NCI-H446 treated with DMSO at 0.1 percent for 48 hours (cell line): ENCODE results near the gene TBX5.
"Not testable (repeated sequence)": the region's sequence is repeated elsewhere in the genome, so short reads cannot be mapped to it uniquely, and the experiment has no call there.

Source experiments
- DNase-seq: peaks from one replicate; lab custom pipeline; 2025; lab: John Stamatoyannopoulos, UW

TBX5 gene

GRCh38 chr12:114371733-114372132, 34.2 kb downstream of the TBX5 start:
- DNase-seq = no peak

- no peak for DNase-seq
Measured at GRCh38 chr12:114371250-114371649, 34.7 kb downstream of the TBX5 start.

DNA sequence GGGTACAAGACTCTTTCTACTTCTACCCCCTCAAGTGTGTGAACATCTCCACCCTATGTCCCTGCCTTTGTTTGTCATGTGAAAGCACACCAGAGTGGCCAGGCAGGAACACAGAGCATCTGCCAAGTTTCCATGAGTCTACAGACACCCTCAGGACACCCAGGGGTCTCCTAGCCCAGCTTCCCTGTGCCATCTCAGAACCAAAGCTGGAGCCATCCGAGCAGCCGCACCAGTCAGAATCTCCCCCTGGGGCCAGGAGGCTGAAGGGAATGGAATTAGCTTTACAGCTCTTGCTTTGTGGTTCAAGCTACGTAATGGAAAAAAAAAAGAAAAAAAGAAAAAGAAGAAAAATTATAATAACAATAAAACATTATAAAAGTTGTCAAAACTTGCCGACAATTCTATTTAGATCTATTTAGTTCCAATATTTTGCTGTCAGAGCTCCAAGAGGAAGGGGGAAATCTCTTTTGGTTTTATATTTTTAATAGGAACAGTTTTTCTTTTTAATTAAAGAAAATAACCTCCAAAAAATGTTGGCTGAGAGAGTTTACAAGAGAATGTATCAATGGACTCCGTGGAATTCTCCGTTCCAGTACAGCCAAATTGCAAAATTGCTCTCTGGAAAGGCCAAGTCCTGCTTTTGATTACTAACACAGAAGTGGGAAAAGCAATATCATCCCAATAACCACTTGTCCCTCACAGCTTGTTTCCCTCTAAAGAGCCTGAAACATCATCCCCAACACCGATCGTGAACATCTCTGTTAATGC, 37.1 kb downstream of the TBX5 start:
- no peak for DNase-seq

DNA sequence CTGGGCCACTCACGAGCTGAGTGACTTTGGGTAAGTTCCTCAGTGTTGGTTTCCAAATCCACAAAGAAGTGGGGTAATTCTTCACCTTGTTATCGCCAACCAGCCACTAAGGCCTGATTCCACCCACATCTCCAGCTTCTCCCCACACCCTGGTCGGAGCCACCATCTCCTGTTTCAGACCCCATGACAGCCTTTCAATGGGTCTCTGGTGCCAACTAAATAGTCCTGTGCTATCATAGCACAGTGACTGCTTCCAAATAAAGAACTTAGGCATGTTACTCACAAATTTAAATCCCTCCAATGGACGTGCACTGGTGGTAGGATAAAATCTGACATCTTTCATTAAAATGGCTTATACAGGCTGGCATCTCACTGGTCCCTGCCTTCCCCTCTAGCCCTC, 44.0 kb downstream of the TBX5 start:
- DNase-seq = no peak

DNA sequence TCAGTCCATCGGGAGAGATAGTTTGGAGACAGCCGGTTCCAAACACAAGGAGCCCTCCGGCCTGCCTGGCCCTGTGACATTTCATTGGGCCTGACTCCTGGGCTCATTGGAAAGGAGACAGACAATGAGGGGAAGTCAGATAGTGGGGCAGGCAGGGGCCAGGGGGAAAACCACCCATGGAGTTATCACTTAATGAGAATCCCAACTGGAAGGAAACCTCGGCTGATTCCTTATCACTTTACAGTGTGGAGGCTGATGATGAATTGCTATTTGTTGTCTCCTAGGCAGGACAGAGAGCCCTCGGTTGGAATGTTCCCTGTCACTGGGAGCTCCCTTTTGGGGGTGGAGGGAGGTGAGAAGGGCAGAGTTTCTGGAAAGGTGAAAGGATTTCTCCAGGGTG, 44.4 kb downstream of the TBX5 start:
- no peak for DNase-seq

- no peak for DNase-seq
Measured at GRCh38 chr12:114360485-114360884, 45.5 kb downstream of the TBX5 start.

DNA sequence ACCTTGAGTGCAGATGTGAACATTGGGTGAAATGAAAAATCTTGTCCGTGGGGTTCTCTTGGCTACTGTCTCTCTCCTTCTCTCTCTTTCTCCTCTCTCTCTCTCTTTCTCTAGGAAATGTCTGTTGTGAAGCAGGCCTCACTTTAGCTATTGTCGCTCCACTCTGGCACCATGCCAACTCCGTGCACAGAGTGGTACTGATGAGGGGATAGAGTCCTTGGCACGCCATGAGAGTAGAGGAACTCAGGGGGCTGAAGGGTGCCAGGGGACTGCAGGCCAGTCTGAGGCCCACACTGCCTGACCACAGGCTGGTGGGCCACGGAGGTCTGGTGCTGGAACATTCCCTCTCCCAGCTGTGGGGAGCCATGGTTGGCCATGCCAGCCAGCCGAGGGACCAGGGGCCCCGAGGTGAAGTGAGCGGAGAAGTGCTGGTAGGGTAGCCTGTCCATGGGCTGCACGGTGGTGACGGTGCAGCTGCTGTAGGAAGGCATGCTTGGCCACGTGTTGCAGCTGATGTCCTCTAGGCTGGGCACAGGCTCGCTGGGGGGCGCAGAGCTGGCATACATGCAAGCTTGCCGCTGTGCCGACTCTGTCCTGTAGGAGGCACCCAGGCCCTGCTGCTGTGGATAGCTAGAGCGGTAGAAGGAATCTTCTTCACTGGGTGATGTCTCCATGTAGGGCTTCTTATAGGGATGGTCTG, 50.4 kb downstream of the TBX5 start:
- no peak for DNase-seq

- not testable (repeated sequence) for DNase-seq
Measured at GRCh38 chr12:114349239-114349638, 56.7 kb downstream of the TBX5 start.

DNA sequence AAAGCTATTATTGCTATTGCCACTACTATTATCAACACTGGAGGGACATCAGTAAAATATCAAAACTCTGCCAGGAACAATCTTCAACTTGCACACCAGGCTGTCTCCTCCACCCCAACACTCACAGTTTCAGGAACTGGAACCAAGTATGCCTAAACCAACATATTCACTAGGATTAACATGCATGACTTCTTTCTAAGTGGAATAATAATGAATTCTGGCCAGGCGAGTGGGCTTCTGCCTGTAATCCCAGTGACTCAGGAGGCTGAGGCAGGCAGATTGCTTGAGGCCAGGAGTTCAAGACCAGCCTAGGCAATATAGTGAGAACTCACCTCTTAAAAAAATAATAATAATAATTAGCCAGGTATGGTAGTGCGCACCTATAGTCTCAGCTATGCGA, 58.1 kb downstream of the TBX5 start:
- DNase-seq = no peak

- DNase-seq = no peak
Measured at GRCh38 chr12:114344831-114345230, 61.1 kb downstream of the TBX5 start.

DNA sequence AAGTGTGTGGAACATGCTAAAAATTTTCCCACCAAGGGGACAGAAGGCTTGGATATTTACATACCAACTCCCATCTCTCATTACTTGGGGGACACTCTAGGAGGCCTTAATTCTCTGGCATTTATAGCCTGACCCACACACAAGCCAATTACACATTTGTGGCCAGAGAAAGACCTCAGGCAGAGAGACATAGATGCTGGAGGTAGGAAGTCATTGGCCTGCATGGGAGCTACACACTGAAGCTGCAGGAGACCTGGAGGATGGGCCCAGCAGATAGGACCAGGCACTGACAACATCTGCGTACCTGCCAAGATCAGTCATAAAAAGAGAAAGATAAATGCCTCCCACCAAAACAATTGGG, 61.7 kb downstream of the TBX5 start:
- no peak for DNase-seq

DNA sequence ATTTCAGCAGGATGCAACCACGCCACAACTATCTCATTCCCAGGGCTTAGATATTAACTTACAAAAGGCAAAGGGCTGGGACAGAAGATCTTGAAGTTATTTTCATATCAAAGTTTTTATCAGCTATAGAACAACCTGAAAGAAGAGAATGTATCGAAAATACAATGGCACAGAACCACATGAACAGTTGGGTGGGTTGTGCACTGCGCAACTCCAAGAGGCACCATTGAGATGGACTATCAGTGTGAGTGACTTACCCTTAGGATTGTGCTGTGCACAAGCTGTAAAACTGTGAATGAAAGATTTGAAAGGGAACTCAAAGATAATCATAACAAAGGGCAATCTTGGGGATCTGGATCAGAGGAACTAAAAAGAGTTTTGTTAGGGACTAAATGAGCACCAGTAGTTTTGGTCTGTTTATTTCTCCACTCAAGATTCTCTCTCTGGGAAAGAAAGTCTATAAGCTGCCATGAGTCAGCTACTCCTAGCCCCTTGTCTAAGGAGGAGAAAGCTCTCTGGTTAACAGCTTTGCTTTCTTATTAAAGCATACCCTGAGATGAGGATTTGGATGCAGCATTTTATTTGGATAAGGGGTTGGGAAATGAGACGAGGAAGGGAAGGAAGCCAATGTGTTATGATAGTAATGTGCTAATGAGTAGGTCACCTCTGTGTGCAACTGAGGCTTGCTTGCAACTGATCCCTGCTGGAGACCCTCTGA, 62.2 kb downstream of the TBX5 start:
- no peak for DNase-seq

DNA sequence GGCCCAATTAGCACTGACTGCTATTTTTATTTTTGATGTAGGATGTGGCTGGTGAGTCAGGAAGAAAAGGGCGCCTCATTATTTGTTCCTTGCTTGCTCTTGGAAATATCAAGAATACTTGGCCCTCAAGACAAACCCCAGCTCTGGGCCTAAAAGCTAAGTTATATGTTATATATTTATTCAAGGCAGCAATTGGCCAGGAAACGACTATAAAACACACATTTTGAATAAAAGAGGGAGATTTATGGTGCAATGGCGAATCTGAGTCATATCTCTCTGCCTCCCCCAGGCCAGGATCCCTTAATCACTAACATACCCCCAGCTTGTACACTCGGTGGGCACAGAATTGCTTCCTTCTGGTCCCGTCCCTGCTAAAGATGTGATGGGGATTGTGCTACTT, 63.3 kb downstream of the TBX5 start:
- no peak for DNase-seq

- DNase-seq = no peak
Measured at GRCh38 chr12:114341635-114342034, 64.3 kb downstream of the TBX5 start.

DNA sequence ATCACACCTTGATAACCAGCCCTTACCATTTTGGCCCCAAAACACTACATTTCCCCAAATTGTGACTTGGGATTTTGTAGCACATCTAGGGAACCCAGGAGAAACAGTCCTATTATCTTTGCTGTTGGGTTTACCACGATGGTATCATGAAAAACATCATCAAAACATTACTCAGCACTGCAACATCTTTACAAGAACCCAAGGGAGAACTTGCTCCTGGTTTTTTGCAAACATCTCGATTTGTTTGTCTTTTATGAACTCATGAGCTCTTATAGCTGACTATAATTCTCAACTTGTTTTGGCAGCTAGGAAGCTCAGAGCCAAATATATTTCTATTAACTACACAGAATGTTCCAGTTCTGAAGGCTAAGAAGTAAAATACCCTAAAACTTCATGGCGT, 65.7 kb downstream of the TBX5 start:
- no peak for DNase-seq

GRCh38 chr12:114339626-114340025, 66.3 kb downstream of the TBX5 start:
- DNase-seq = no peak

- no peak for DNase-seq
Measured at GRCh38 chr12:114335607-114336006, 70.3 kb downstream of the TBX5 start.

DNA sequence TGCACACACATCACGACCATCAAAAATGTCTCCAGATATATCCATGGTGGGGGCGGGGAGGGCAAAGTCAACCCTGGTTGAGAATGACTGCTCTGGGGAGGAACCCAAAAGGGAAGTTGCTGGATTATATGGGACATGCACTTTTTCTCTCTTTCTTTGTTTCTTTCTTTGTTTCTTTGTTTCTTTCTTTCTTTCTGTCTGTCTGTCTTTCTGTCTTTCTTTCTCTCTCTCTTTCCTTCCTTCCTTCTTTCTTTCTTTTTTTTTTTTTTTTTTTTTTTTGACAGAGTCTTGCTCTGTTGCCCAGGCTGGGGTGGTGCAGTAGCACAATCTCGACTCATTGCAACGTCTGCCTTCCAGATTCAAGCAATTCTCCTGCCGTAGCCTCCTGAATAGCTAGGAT, 71.5 kb downstream of the TBX5 start:
- no peak for DNase-seq

- no peak for DNase-seq
Measured at GRCh38 chr12:114328292-114328691, 77.7 kb downstream of the TBX5 start.

DNA sequence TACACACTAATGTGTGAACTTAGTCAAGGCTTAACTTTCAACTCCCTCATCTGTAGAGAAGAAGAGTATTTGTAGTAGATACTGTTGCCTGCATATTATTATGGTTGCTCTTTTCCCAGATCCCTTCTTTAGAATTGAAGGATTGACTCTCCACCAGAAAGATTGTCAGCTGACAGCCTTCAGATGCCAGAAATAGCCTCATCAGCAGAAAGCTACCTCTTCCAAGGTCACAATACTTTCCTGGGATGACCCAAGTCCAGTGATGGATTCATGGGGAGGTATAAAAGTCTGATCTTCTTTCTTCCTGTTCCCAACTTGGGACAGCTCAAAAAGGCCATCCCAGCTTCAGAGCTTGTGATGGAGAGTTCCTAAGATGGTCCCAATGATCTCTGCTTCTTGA, 78.2 kb downstream of the TBX5 start:
- no peak for DNase-seq

DNA sequence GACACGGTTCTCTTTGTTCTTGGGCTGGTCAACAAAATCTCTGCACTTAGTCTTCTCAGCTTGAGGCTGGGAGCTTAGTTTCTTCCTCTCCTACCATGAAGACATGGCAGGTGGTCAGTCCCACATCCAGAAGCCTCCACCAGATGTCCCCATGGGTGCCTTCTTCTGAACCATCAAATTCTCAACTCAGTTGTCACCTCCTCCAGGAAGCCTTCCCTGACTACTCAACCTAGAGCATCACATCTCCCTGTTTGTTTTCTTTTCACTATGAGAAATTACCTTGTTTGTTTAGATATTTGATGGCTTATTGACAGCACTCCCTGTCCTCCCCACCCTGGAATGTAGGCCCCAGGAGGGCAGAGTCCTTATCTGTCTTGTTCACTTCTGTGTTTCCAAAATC, 84.4 kb downstream of the TBX5 start:
- no peak for DNase-seq

DNA sequence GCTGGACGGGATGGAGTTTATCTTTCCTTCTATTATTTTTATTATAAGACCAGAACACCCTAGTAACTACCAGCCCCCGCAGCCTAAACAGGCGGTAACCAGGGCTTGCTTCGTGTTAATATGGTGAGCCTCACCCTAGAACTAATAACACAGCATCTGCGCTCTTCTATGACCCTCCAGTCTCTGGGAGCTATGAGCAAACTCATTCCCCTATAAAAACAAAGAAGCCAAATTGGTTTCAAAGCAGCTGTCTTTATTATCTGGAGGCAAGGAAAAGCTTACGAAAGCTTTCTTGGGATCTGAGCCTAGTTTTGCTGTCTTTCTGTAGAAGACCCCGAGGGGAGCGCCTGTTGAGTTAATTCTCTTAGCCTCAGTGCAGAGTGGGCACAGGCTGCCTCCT, 85.0 kb downstream of the TBX5 start:
- no peak for DNase-seq

- no peak for DNase-seq
Measured at GRCh38 chr12:114320101-114320500, 85.8 kb downstream of the TBX5 start.
